ENCODE measurements around the gene ADRA2B.
"Not testable (repeated sequence)": the region's sequence is repeated elsewhere in the genome, so short reads cannot be mapped to it uniquely, and the experiment has no call there.

DNA sequence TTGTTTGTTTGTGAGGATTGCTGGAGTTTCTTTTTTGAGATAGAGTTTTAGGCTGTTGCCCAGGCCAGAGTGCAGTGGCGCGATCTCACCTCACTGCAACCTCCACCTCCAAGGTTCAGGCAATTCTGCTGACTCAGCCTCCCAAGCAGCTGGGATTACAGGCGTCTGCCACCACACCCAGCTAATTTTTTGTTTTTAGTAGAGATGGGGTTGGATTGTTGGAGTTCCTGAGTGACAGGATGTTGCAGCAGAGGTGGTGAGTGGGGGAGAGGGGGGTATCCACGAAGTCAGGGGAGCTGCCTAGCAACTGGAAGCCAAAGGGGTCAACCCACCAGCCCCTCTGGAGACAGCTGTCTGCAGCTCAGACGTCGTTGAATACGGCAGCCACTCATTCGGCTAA is 46.5 kb downstream of the ADRA2B start:
- TF ChIP-seq CTCF, POLR2A (IDR thresholded peaks at IDR 0.05): not testable (repeated sequence)

Data from Peyer's patch (tissue), 4 donors.